H1 (cell line): Measurements from ENCODE around the gene PDE4C. TPM values are rescaled to one million over a fixed set of nuclear protein-coding genes. Genes with fewer than 3 reads are reported as not detected.

Experiments used
- CTCF ChIA-PET: fragments of 300-600 bp; sonication (Branson Sonifier 250); formaldehyde crosslinking; loops from one replicate; lab custom pipeline; 2021; ENCODE audit not compliant: partially characterized antibody; lab: Charles Lee
- POLR2A ChIA-PET: fragments of 300-600 bp; sonication (Branson Sonifier 250); formaldehyde crosslinking; loops from one replicate; lab custom pipeline; 2021; ENCODE audit warnings: inconsistent platforms; ENCODE audit not compliant: partially characterized antibody; lab: Charles Lee
- DNase-seq, 2 experiments: peaks; one replicate each; pipeline versions ENCODE4 v3.0.0 to v3.0.0-alpha.2; 2010 to 2022; ENCODE audit warnings: low spot score in 2 of 2, low read depth in 1 of 2, mixed read lengths in 1 of 2
- FAIRE-seq: peaks from 2 replicates; lab custom pipeline; 2011; peaks lifted over from hg19 to GRCh38; lab: Jason Lieb, UNC
- H2AFZ ChIP-seq: 2 replicates; pipeline ENCODE4 v1.8.1; 2012; ENCODE audit warnings: low read length, inconsistent platforms
- H2AK5ac ChIP-seq: 2 replicates; pipeline ENCODE4 v1.6.1; 2013; ENCODE audit warnings: low read depth, low read length
- H2BK120ac ChIP-seq: replicated peaks from 2 replicates; pipeline ENCODE3; 2013; ENCODE audit warnings: low read depth, low read length, inconsistent platforms
- H2BK12ac ChIP-seq: 2 replicates; pipeline ENCODE4 v1.6.1; 2013; ENCODE audit warnings: low read depth, low read length
- H2BK15ac ChIP-seq: 2 replicates; pipeline ENCODE4 v1.6.1; 2013; ENCODE audit warnings: low read length
- H2BK20ac ChIP-seq: 2 replicates; pipeline ENCODE4 v1.6.1; 2013; ENCODE audit warnings: low read length
- H2BK5ac ChIP-seq: 2 replicates; pipeline ENCODE4 v1.6.1; 2013; ENCODE audit warnings: low read depth, low read length
- H3K14ac ChIP-seq: 2 replicates; pipeline ENCODE4 v1.6.1; 2013; ENCODE audit warnings: inconsistent platforms; ENCODE audit not compliant: insufficient read length
- H3K18ac ChIP-seq: 2 replicates; pipeline ENCODE4 v1.6.1; 2013; ENCODE audit warnings: low read length; ENCODE audit errors: extremely low read depth
- H3K23ac ChIP-seq: 2 replicates; pipeline ENCODE4 v1.6.1; 2013; ENCODE audit warnings: inconsistent platforms; ENCODE audit not compliant: insufficient read length
- H3K23me2 ChIP-seq: 2 replicates; pipeline ENCODE4 v1.6.1; 2013; ENCODE audit warnings: low read depth, low read length
- H3K27ac ChIP-seq: 2 replicates; pipeline ENCODE4 v1.6.1; 2011; ENCODE audit warnings: low read depth, low read length, inconsistent platforms
- H3K27me3 ChIP-seq, 4 experiments: replicated peaks in 1 of 4; 1 replicate in 1 of 4; 2 replicates in 3 of 4; pipeline versions ENCODE4 v1.6.1 to v1.8.1; 2011 to 2013; ENCODE audit warnings: low read length in 3 of 4, mild to moderate bottlenecking in 3 of 4, inconsistent platforms in 2 of 4, mixed read lengths in 2 of 4, moderate library complexity in 1 of 4; ENCODE audit not compliant: control insufficient read depth in 3 of 4, insufficient read depth in 3 of 4; ENCODE audit errors: extremely low read depth in 1 of 4
- H3K36me3 ChIP-seq, 4 experiments: 2 replicates each; pipeline versions ENCODE4 v1.6.1 to v1.8.1; 2011 to 2013; ENCODE audit warnings: mild to moderate bottlenecking in 4 of 4, low read length in 3 of 4, moderate library complexity in 2 of 4, control low read depth in 1 of 4, inconsistent platforms in 1 of 4; ENCODE audit not compliant: insufficient read depth in 4 of 4, control insufficient read depth in 2 of 4
- H3K4ac ChIP-seq: replicated peaks from 2 replicates; pipeline ENCODE3; 2013; ENCODE audit warnings: low read length, low read depth, mixed read lengths, inconsistent platforms; ENCODE audit not compliant: insufficient read length
- H3K4me1 ChIP-seq, 4 experiments: replicated peaks in 1 of 4; 1 replicate in 1 of 4; 2 replicates in 3 of 4; pipeline versions ENCODE4 v1.6.1 to v1.8.1; 2011 to 2013; ENCODE audit warnings: low read length in 3 of 4, inconsistent platforms in 2 of 4, mixed read lengths in 1 of 4; ENCODE audit not compliant: insufficient read depth in 4 of 4, control insufficient read depth in 3 of 4
- H3K4me2 ChIP-seq, 2 experiments: 2 replicates each; pipeline versions ENCODE4 v1.6.1 to v1.8.1; 2011 to 2013; ENCODE audit warnings: low read depth in 2 of 2, low read length in 2 of 2, control low read depth in 1 of 2, inconsistent platforms in 1 of 2, mild to moderate bottlenecking in 1 of 2; ENCODE audit not compliant: insufficient read depth in 1 of 2
- H3K4me3 ChIP-seq, 4 experiments: fragments of 200-600, 300-600 bp in 1 of 4; sonication (generic), shearing (Covaris generic), sonication (Bioruptor Twin) in 1 of 4; 2 replicates each; pipeline versions ENCODE4 v1.5.1 to v1.8.1; 2011 to 2016; ENCODE audit warnings: low read length in 4 of 4, low read depth in 3 of 4, control low read depth in 2 of 4, inconsistent platforms in 2 of 4, mild to moderate bottlenecking in 2 of 4, mixed read lengths in 1 of 4, moderate library complexity in 1 of 4; ENCODE audit not compliant: insufficient read depth in 2 of 4; ENCODE audit errors: extremely low read depth in 1 of 4
- H3K56ac ChIP-seq: replicated peaks from 2 replicates; pipeline ENCODE3; 2013; ENCODE audit warnings: low read depth, mild to moderate bottlenecking, mixed read lengths, low read length, inconsistent platforms; ENCODE audit not compliant: insufficient read length
- H3K79me1 ChIP-seq: 2 replicates; pipeline ENCODE4 v1.6.1; 2013; ENCODE audit warnings: low read depth, low read length, control low read depth
- H3K79me2 ChIP-seq, 2 experiments: 2 replicates each; pipeline versions ENCODE4 v1.6.1 to v1.8.1; 2012 to 2013; ENCODE audit warnings: low read length in 2 of 2, mild to moderate bottlenecking in 2 of 2, inconsistent platforms in 1 of 2; ENCODE audit not compliant: insufficient read depth in 2 of 2, control insufficient read depth in 1 of 2
- H3K9ac ChIP-seq, 4 experiments: replicated peaks in 1 of 4; 1 replicate in 1 of 4; 2 replicates in 3 of 4; pipeline versions ENCODE4 v1.6.1 to v1.8.1; 2011 to 2013; ENCODE audit warnings: low read depth in 3 of 4, low read length in 3 of 4, control low read depth in 2 of 4, mild to moderate bottlenecking in 2 of 4, moderate library complexity in 2 of 4, inconsistent platforms in 1 of 4; ENCODE audit errors: extremely low read depth in 1 of 4
- H3K9me3 ChIP-seq, 2 experiments: 2 replicates each; pipeline versions ENCODE4 v1.6.1 to v1.8.1; 2012 to 2013; ENCODE audit warnings: mild to moderate bottlenecking in 2 of 2, moderate library complexity in 2 of 2, control low read depth in 1 of 2, inconsistent platforms in 1 of 2, low read depth in 1 of 2, low read length in 1 of 2, mixed read lengths in 1 of 2; ENCODE audit not compliant: insufficient read depth in 2 of 2
- H4K20me1 ChIP-seq, 2 experiments: replicated peaks in 1 of 2; 2 replicates each; pipeline versions ENCODE3 to v1.8.1; 2011 to 2013; ENCODE audit warnings: inconsistent platforms in 2 of 2, low read length in 2 of 2, mild to moderate bottlenecking in 1 of 2; ENCODE audit not compliant: insufficient read depth in 2 of 2, control insufficient read depth in 1 of 2
- H4K5ac ChIP-seq: 2 replicates; pipeline ENCODE4 v1.6.1; 2013; ENCODE audit warnings: low read length, low read depth, mixed read lengths, inconsistent platforms; ENCODE audit not compliant: insufficient read length
- H4K8ac ChIP-seq: 2 replicates; pipeline ENCODE4 v1.8.0; 2013; ENCODE audit warnings: mild to moderate bottlenecking, moderate library complexity, low read length, inconsistent platforms; ENCODE audit not compliant: insufficient read depth; ENCODE audit errors: extremely low read depth
- H4K91ac ChIP-seq: replicated peaks from 2 replicates; pipeline ENCODE3; 2013; ENCODE audit warnings: low read length, mixed read lengths, inconsistent platforms; ENCODE audit not compliant: insufficient read length
- BACH1 ChIP-seq: IDR thresholded peaks from 2 replicates; pipeline ENCODE4 v1.6.1; 2012; ENCODE audit warnings: low read length, improper control_type of control experiment
- POLR2AphosphoS5 ChIP-seq: IDR thresholded peaks from 2 replicates; pipeline ENCODE4 v1.6.1; 2011; ENCODE audit warnings: low read depth, low read length
- RXRA ChIP-seq: IDR thresholded peaks from 2 replicates; pipeline ENCODE4 v1.6.1; 2011; ENCODE audit warnings: low read depth, mild to moderate bottlenecking, low read length, moderate library complexity; ENCODE audit not compliant: insufficient read depth
- WGBS, 2 experiments: shearing (Covaris generic) in 1 of 2; methylation state at CpG; one replicate each; pipeline versions ENCODE4 v1.1.6 to v1.1.7; 2013 to 2015; ENCODE audit warnings: low lambda C conversion rate in 2 of 2, mixed read lengths in 2 of 2, inconsistent platforms in 1 of 2, low coverage in 1 of 2, missing lambda C conversion rate in 1 of 2; ENCODE audit not compliant: insufficient replicate concordance in 2 of 2, insufficient coverage in 1 of 2, insufficient read length in 1 of 2; ENCODE audit errors: extremely low coverage in 1 of 2, missing lambda C conversion rate in 1 of 2; 5-methylcytosine and 5-hydroxymethylcytosine counted together
- polyA plus RNA-seq, 7 experiments: library from polyadenylated mRNA; depleted of rRNA in 3 of 7; stranded (reverse) in 5 of 7; unstranded in 2 of 7; fragments of >200 nt in 5 of 7; fragments of 200-250 nt in 2 of 7; gene quantifications; 1 replicate in 5 of 7; 2 replicates in 1 of 7; 4 replicates in 1 of 7; pipeline versions ENCODE4 v1.2.1 to v1.2.3, GENCODE V29; 2011 to 2013; ENCODE audit warnings: missing spikeins in 2 of 7, mixed read lengths in 2 of 7
- total RNA-seq: library from RNA; stranded (reverse); fragmentation: NEBNext Ultra II Directional; extraction: Animal tissue kit (Norgen Biotek cat#: 25700); gene quantifications from 2 replicates; pipeline ENCODE4 v1.2.1, GENCODE V29; 2021

The PDE4C gene
- total and polyA plus RNA-seq, 2 of the 8 experiments (the other 6 are each of a cell fraction or from before 2014, with no cell fraction given): 2.7 to 3.1 TPM

DNA sequence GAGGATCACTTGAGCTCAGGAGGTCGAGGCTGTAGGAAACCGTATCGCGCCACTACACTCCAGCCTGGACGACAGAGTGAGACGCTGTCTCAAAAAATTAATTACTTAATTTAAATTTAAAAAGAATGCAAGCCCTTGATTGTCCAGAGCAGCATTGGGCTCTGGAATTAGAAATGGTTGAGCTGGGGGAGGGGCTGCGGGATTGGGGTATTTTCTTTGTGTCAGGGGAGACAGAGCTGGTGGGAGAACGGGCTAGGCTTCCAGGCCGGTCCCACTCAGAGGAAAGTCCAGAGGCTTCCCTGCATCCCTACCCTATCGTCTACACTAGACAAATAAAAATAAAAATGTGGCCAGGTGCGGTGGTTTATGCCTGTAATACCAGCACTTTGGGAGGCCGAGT is 20.2 kb downstream of the PDE4C start:
- POLR2A ChIA-PET: interaction anchor here (0.6 to 7.3 kb wide), 13 partner anchors 10 to 198 kb away, joined by 3 to 65 read pairs (median 9); partner anchors contain the start of genes JUND, MPV17L2 and PDE4C
- peak overlapping the region in 3 of 4 experiments; percentile 52 to 81 (median 70); a peak in 3 of 7 replicates for H3K9ac ChIP-seq

More for the DNA sequence above, 20.2 kb downstream of the PDE4C start:
- H3K27ac ChIP-seq: no peak overlapping the region; the same call in 1 of the 2 replicates
- TF ChIP-seq BACH1 (no peak), POLR2AphosphoS5 (no peak), RXRA (no peak)
- TF ChIP-seq, all 59 proteins: peak for 0
- Histone ChIP-seq H3K4me2 (peak overlapping the region; percentile 78 to 79), H3K23me2 (peaks cover 12% of the 10 kb centered on the region), H3K79me2 (0 out of 4 replicates have a peak, but pooled peaks cover 0 to 4% of the 10 kb centered on the region in 2 experiments), H3K27me3 (no peaks in the 10 kb centered on the region; a peak in 1 of 7 replicates), H2BK120ac (peak overlapping the region; percentile 33), H3K4me3 (peak overlapping the region; percentile 43 to 83 (median 72); a peak in 5 of 8 replicates), H4K20me1 (peaks cover 1 to 13% of the 10 kb centered on the region in 2 experiments), H3K4ac (no peak overlapping the region), H3K18ac (peak overlapping the region; percentile 83; the same call in 1 of the 2 replicates), H3K79me1 (peaks cover 5% of the 10 kb centered on the region; the same call in 1 of the 2 replicates), H3K14ac (no peak overlapping the region), H3K23ac (no peak overlapping the region), H3K4me1 (peaks cover 0 to 11% (median 7%) of the 10 kb centered on the region in 4 experiments; a peak in 5 of 7 replicates), H4K8ac (peak overlapping the region; percentile 90), H2BK5ac (peak overlapping the region; percentile 87), H2BK12ac (peak overlapping the region; percentile 39; the same call in 1 of the 2 replicates), H3K36me3 (no peaks in the 10 kb centered on the region), H4K91ac (no peak overlapping the region), H4K5ac (peak overlapping the region; percentile 73), H3K9me3 (no peaks in the 10 kb centered on the region), H3K56ac (no peak overlapping the region), H2BK15ac (0 out of 2 replicates have a peak overlapping the region, but pooled peaks have one; percentile 61), H2AK5ac (no peak overlapping the region), H2AFZ (no peak overlapping the region), H2BK20ac (no peak overlapping the region)
- FAIRE-seq (no peak), DNase-seq (no peak)
- 86% methylated on average over 12 of the region's 12 CpGs; no CpG with 5 or more reads in 1 of the 2 experiments for WGBS, 2 experiments
- CTCF ChIA-PET: interaction anchor here (0.8 to 11.5 kb wide), 11 partner anchors 8 to 210 kb away, joined by 3 to 305 read pairs (median 4); a partner anchor contains a TSS
